Activated CD4-positive, alpha-beta T cell treated with anti-CD3 and anti-CD28 coated beads for 4 hours (primary cell): ENCODE data around the gene NPSR1.
"Not testable (repeated sequence)": the region's sequence is repeated elsewhere in the genome, so short reads cannot be mapped to it uniquely, and the experiment has no call there.

Experiments
- DNase-seq, 2 donors: peaks; one replicate each; pipeline ENCODE4 v3.0.0-alpha.2; 2020

Gene NPSR1

DNA sequence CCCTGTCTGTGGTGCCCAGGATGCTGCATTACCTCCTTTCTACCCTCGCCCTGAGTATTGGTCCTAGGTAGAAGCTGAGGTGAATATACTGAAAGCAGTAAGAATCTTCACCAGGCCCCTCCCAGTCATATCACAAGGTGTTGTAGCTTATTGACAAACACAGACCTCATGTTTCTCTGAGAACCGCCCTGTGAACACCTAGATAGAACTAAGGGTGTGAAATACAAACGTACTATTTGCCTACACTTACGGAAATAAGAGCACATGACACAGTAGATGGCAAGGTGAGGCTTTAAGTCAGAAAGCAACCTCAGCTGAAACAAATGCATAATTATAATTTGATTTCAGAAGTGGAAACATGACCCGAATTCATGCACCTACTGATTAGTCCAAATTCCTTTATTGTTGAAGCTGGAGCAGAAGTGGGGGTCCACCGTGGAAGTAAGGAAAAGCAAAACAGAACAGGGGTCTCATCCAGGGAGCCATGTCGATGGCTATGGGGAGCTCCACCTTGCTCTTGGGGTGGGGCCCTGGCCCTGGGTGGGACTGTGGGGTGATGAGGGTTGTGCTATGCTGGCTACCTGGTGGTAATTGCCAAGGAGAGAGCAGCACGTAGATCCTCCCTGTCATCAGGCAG, at the start of gene NPSR1:
Gene NPSR1 (plus strand): TSS at position 587 of the 637 bp plus-strand sequence. CDS start 195 bp downstream, outside the sequence.
- DNase-seq = no peak

DNA sequence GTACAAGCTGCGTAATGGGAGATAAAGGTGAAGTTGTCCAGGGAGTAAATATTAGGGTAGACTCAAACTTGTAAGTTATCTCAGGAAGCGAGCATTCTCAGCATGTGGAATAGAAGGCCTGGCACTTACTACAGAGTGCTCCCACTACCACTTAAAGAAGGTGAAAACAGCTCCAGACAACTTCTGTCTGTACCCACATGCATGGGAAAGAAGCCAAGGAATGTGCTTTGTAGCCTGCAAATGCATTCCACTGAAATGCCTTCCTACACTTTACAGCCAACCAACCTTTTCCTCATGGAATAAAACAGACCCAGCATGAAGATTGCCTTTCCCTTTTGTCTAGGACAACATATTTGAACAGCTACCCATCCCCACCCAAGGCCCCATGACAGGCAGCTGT, 45.4 kb upstream of the NPSR1 start:
- DNase-seq = no peak

DNA sequence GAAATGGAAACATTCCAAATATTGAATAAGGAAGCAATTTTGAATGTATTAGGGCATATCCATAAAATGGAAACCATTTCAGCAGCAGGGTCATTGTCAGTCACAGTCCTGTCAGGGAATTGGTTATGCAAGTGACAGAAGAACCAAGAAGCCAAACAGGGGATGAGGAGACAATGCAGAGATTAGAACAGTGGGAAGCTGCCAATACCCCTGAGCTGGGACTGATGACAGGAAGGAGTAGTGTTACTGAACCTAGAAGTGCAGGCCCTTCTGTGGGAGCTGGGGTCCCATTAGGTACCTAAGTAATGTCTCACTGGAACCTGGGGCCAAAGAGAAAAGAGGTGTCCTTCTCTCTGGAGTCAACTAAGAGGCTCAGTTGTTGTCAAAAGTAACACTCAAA, 37.6 kb upstream of the NPSR1 start:
- no peak for DNase-seq

DNA sequence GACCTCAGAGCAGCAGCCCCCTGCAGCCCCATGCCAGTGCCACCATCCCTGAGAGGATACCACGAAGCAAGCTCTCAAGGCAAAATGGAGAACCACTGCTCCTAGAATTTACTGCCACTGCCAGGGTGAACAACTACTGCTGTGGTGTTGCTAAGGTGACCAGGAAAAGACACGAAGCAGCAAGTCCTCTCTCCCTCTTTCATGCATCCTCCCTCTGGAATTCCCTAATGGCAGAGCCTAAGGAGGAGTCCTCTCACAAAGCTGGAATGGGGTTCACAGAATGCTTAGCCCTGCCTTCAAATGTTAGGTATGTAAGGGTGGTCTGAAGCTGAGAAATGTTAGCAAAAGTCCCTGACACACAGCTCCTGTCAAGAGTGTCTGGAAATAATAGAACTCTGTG, 35.8 kb upstream of the NPSR1 start:
- no peak for DNase-seq

GRCh38 chr7:34622771-34623250, 35.2 kb upstream of the NPSR1 start:
- DNase-seq = no peak

DNA sequence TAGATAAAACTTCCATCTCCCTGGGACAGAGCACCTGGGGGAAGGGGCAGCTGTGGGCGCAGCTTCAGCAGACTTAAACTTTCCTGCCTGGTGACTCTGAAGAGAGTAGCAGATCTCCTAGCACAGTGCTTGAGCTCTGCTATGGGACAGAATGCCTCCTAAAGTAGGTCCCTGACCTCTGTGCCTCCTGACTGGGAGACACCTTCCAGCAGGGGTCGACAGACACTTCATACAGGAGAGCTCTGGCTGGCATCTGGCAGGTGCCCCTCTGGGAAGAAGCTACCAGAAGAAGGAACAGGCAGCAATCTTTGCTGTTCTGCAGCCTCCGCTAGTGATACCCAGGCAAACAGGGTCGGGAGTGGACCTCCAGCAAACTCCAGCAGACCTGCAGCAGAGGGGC, 29.4 kb upstream of the NPSR1 start:
- DNase-seq = not testable (repeated sequence)

GRCh38 chr7:34652809-34653208, 5.2 kb upstream of the NPSR1 start:
- no peak for DNase-seq

DNA sequence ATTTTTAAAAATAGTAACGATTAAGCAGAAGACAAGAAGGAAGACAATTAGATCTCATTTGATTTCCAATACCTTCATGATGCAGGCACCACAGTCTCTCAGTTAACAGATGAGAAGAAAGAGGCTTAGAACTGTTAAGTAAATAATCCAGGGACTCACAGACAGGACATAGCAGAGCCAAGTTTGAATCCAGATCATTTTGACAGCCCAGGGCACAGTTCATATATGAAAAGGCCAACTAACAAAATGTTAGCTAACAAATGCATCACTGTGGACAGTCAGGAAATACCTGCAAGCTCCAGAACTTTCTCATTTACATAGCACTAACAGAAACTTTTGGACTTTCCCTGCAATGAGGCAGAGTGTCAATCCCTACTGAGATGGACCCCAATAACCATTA, 4.2 kb upstream of the NPSR1 start:
- no peak for DNase-seq

GRCh38 chr7:34655384-34655783, 2.6 kb upstream of the NPSR1 start:
- DNase-seq = no peak

GRCh38 chr7:34656041-34656440, 2.0 kb upstream of the NPSR1 start:
- no peak for DNase-seq

DNA sequence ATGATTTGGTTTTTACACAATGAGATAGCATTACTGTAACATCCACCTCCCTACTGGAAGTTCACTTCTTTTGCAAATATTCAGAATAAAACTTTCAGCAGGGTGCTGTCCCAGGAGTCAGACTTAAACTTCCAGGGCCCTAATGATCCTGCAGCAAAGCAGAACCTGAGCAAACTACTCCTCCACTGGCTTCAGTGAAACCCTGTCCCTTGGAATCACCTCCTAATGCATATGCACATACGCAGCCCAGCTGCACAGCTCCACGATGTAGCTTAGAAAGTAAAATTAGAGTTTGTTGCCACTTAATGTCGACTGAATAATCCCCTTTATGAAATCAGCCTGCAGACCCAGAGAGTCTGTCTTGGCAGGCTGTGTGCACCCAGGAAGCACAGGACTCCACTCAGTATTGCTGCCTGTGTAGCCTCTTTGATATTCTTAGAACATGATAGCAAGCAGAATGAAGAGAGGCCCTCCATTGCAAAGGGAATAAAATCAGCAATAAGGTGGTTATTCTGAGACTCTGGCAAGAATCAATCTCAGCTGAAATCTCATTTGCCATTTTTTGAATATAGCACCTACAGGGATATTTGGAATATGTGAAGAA, 1.6 kb downstream of the NPSR1 start:
- DNase-seq = no peak

DNA sequence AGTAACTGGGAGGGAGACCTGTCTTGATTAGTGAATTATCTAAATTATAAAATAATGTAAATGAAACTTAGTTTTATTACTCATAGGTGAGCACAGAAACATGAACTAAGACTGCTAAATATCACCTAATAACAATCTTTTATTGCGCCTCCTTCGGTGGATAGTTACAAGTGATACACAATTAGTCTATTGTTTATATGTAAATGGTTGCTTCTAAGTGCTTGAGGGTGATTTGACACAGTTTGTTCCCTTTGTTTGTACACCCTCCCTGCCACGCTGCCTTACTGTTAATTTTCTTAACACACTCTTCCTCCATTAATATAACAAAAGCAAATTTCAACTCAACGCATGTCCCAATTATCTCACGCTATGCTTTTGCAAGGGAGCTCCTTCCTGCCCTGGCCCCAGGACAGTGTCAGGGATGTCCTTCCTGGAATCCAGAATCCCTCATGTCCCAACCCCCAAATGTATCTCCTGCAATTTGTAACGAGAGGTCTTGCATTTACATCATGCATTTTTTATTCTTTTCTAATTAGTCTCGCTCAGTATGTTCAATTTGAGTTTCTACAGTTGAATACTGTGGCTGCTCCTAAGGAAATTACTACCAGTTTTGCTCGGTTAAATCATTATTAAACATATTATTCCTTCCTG, 4.2 kb downstream of the NPSR1 start:
- no peak for DNase-seq

- no peak for DNase-seq
Measured at GRCh38 chr7:34664755-34665154, 6.7 kb downstream of the NPSR1 start.

- DNase-seq = no peak
Measured at GRCh38 chr7:34672430-34672829, 14.4 kb downstream of the NPSR1 start.

- DNase-seq = no peak
Measured at GRCh38 chr7:34673066-34673465, 15.0 kb downstream of the NPSR1 start.

DNA sequence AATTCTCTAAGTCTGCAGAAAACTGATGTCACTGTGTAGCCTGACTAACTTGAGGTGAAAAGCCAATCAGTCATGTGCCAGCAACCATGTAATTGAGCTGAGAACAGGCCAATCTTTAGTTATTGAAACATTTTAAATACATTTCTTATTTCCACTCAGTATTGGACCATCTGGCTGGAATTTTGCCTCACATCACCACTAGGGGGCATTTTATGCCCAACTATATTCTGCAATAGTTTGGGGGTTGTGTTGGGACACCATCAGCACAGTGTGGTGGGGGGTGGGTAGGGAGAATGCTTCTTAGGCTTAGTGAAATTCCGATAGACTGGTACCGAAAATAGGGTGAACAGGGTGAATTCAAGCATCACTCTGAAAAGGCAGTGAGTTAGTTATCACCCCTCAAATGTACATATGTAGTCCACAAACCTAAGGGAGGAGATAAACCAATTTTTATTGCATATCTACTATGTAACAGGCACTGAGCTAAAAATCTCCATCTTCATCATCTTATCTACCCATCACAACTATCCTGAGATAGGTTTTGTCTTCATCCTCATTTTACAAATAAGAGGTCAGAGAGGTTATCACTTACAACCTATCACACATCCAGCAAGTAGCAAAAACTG, 17.8 kb downstream of the NPSR1 start:
- no peak for DNase-seq

GRCh38 chr7:34677491-34677890, 19.5 kb downstream of the NPSR1 start:
- no peak for DNase-seq

DNA sequence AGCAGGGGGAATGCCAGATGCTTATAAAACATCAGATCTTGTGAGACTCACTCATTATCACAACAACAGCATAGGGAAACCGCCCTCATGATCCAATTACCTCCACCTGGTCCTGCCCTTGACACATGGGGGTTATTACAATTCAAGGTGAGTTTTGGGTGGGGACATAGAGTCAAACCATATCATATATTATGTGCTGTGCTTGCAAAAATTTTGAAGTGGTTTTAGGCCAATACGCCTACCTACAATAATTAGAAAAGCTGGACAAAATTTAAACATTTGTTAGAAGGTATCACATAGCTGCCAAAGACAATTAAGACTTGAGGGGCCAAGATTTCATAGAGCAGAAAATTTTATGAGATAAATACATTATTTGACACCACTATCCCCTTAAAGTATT, 29.5 kb downstream of the NPSR1 start:
- DNase-seq = no peak

DNA sequence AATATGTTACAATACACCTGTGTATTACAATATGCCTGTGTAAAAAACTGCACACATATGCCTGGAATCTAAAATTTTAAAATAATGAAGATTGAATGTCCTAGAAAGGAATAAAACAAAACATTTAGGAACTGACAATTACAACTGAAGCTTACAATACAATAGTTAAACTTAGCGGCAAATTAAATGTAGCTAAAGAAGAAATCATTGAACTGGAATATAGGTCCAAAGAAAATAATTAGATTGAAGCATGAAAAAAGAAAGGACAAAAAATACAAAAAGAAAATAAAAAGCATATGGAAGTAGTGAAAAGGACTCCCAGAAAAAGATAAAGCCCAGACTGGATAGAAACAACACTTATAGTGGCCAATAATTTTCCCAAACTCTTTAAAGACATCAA, 38.4 kb downstream of the NPSR1 start:
- DNase-seq = no peak

DNA sequence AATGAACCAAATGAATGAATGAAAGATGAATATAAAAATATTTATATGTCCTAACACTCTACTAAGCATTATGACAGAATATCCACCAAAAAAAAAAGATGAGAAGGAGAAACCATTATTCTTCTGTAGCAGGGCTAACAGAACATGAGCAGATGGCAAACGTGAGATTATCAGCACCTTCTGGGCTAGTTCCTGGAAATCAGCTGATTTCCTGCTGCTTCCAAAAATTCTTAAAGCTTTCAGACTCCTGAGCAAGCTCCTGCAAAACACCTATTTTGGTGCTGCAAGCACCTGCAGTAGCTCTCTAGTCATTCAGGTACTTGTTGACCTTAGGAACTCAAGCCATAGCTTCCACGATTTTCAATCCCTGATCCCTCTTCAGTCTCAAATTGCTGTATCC, 51.8 kb downstream of the NPSR1 start:
- no peak for DNase-seq

DNA sequence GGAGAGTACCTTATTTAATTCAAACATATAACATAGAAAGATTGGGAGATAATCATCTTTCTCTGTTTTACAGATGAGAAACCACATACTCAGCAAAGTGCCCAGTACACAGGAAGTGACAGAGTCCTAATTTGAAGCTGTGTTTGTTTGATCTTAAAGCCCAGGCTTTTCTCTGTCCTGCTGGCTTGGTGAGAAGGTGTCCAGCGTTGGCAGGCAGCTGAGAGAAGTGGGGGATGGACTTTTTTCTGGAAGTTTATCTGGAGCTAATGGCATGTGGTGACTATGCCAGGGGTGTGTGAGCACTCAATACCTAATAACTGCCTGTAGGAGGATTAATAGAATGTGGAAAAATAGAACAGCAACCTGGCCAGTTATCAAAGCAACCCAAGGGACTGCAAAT, 60.8 kb downstream of the NPSR1 start:
- no peak for DNase-seq

DNA sequence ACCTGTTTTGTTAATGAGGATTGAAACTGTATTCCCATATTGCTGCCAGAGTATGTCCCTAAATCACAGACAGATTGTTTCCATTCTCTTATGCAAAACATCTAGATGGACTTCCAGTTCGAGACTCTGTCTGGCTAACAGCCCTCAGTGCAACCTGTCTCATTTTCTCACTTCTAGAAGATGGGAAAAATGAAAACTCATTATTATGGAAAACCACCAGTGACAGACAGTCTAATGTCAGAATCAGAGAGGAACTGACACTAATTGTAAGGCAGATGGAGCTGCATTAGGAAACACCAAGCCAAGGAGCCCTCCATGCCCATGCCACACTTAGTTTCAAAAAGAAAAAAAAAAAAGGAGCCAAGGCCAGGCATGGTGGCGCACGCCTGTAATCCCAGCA, 61.6 kb downstream of the NPSR1 start:
- DNase-seq = no peak

DNA sequence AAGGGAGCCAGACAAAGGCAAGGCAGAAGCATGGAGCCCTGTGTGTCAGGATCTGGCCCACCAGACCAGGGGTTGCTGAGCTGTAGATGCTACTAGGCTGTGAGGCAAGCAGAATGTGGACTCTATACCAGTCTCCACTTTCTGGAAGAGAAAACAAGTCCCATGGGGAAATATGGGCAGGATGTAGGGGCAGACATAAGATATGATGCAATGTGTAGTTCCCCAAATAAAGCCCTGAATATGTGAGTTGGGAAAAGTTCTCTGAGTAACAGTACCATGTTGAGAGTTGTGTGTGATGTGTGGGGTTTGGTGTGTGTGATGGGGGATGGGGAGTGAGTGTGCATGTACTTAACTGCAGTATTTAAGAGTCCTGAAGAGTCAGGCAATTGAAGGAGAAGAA, 62.3 kb downstream of the NPSR1 start:
- DNase-seq = no peak

DNA sequence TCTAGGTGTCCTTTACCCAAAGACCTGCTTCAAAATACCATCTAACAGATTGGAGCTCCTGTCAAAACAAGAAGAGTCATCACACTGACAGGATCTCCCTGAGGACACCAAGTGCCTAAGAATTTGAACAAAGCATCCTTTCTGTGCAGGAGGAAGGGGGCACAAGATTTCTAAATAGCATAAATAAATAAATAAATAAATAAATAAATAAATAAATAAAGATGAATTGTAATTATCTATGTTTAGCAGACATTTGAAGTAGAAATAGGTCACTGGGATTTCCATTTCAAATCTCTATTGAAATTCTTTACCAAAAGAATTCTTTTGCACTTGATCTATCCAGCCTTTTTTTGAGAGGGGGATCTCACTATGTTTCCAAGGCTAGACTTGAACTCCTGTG, 65.3 kb downstream of the NPSR1 start:
- DNase-seq = no peak
